Mesenchymal stem cell (in vitro differentiated cells and primary cell): ENCODE data around the gene CDKN2AIPNL.

Experiments
- DNase-seq: peaks from one replicate; pipeline ENCODE4 v3.0.0-alpha.2; 2013
- H2AFZ ChIP-seq: one replicate; pipeline ENCODE4 v1.6.1; 2013; ENCODE audit warnings: low read depth, mild to moderate bottlenecking, control low read depth, inconsistent platforms, low read length, moderate library complexity
- H2AK5ac ChIP-seq: 2 replicates; pipeline ENCODE4 v1.6.1; 2013; ENCODE audit warnings: low read length, moderate library complexity, mild to moderate bottlenecking, inconsistent platforms; ENCODE audit not compliant: severe bottlenecking
- H2BK120ac ChIP-seq: one replicate; pipeline ENCODE4 v1.6.1; 2013; ENCODE audit warnings: low read depth, mild to moderate bottlenecking, inconsistent platforms, low read length, moderate library complexity
- H2BK12ac ChIP-seq, 2 experiments: one replicate each; pipeline ENCODE4 v1.6.1; 2013; ENCODE audit warnings: inconsistent platforms in 2 of 2, low read length in 2 of 2, mild to moderate bottlenecking in 2 of 2, moderate library complexity in 2 of 2, control low read depth in 1 of 2
- H2BK15ac ChIP-seq: one replicate; pipeline ENCODE4 v1.6.1; 2013; ENCODE audit warnings: mild to moderate bottlenecking, low read depth, inconsistent platforms; ENCODE audit not compliant: poor library complexity, severe bottlenecking
- H2BK5ac ChIP-seq: 2 replicates; pipeline ENCODE4 v1.6.1; 2013; ENCODE audit warnings: low read depth, mild to moderate bottlenecking, low read length, control low read depth, inconsistent platforms; ENCODE audit not compliant: poor library complexity, severe bottlenecking
- H3K14ac ChIP-seq, 2 experiments: one replicate each; pipeline ENCODE4 v1.6.1; 2013; ENCODE audit warnings: inconsistent platforms in 2 of 2, low read length in 2 of 2, control low read depth in 1 of 2, mild to moderate bottlenecking in 1 of 2, moderate library complexity in 1 of 2
- H3K18ac ChIP-seq, 2 experiments: one replicate each; pipeline ENCODE4 v1.6.1; 2013; ENCODE audit warnings: inconsistent platforms in 2 of 2, low read length in 2 of 2, control low read depth in 1 of 2, low read depth in 1 of 2, mild to moderate bottlenecking in 1 of 2
- H3K23ac ChIP-seq, 2 experiments: one replicate each; pipeline ENCODE4 v1.6.1; 2013; ENCODE audit warnings: inconsistent platforms in 2 of 2, low read length in 2 of 2, mild to moderate bottlenecking in 2 of 2, moderate library complexity in 2 of 2, control low read depth in 1 of 2
- H3K27ac ChIP-seq: 2 replicates; pipeline ENCODE4 v1.5.1; 2013; ENCODE audit warnings: mild to moderate bottlenecking, moderate library complexity, low read length, control low read depth, inconsistent platforms; ENCODE audit not compliant: poor library complexity, severe bottlenecking
- H3K27me3 ChIP-seq, 2 experiments: 2 replicates each; pipeline versions ENCODE4 v1.6.1 to v1.7.0; 2013; ENCODE audit warnings: low read length in 2 of 2, mild to moderate bottlenecking in 2 of 2, moderate library complexity in 2 of 2, control low read depth in 1 of 2, inconsistent platforms in 1 of 2; ENCODE audit not compliant: control insufficient read depth in 1 of 2, insufficient read depth in 1 of 2
- H3K36me3 ChIP-seq, 2 experiments: 2 replicates each; pipeline versions ENCODE4 v1.6.1 to v1.7.0; 2013; ENCODE audit warnings: low read length in 2 of 2, control low read depth in 1 of 2, inconsistent platforms in 1 of 2, low read depth in 1 of 2, mild to moderate bottlenecking in 1 of 2; ENCODE audit not compliant: insufficient read depth in 2 of 2, control insufficient read depth in 1 of 2
- H3K4ac ChIP-seq, 2 experiments: one replicate each; pipeline ENCODE4 v1.6.1; 2013; ENCODE audit warnings: inconsistent platforms in 2 of 2, low read length in 2 of 2, mild to moderate bottlenecking in 2 of 2, moderate library complexity in 2 of 2, control low read depth in 1 of 2, low read depth in 1 of 2
- H3K4me1 ChIP-seq: 2 replicates; pipeline ENCODE4 v1.6.1; 2013; ENCODE audit warnings: low read depth, low read length, control low read depth; ENCODE audit not compliant: control insufficient read depth, insufficient read depth
- H3K4me2 ChIP-seq: 2 replicates; pipeline ENCODE4 v1.6.1; 2013; ENCODE audit warnings: low read length, mild to moderate bottlenecking, inconsistent platforms; ENCODE audit not compliant: poor library complexity, severe bottlenecking
- H3K4me3 ChIP-seq, 2 experiments: 2 replicates each; pipeline versions ENCODE4 v1.5.1 to v1.7.0; 2013; ENCODE audit warnings: low read length in 2 of 2, mild to moderate bottlenecking in 2 of 2, control low read depth in 1 of 2, low read depth in 1 of 2; ENCODE audit not compliant: insufficient read depth in 1 of 2
- H3K79me1 ChIP-seq: replicated peaks from 2 replicates; pipeline ENCODE4 v1.6.1; 2013; ENCODE audit warnings: mild to moderate bottlenecking, control low read depth, low read length, inconsistent platforms; ENCODE audit not compliant: poor library complexity, severe bottlenecking
- H3K9ac ChIP-seq: 2 replicates; pipeline ENCODE4 v1.7.0; 2013; ENCODE audit warnings: mild to moderate bottlenecking, low read length, moderate library complexity
- H3K9me3 ChIP-seq: 2 replicates; pipeline ENCODE4 v1.7.0; 2013; ENCODE audit warnings: mild to moderate bottlenecking, low read length; ENCODE audit not compliant: control insufficient read depth
- H4K8ac ChIP-seq: one replicate; pipeline ENCODE4 v1.6.1; 2013; ENCODE audit warnings: inconsistent platforms, mild to moderate bottlenecking, low read length, moderate library complexity
- H4K91ac ChIP-seq: one replicate; pipeline ENCODE4 v1.6.1; 2013; ENCODE audit warnings: mild to moderate bottlenecking, low read length, inconsistent platforms
- WGBS: methylation state at CpG from one replicate; pipeline ENCODE4 v1.1.7; 2013; ENCODE audit warnings: mixed read lengths; 5-methylcytosine and 5-hydroxymethylcytosine counted together

CDKN2AIPNL gene

GRCh38 chr5:134444941-134445471, 33.3 kb upstream of the CDKN2AIPNL start:
- peak overlapping the region; percentile 93 for H2AK5ac ChIP-seq
- no peak overlapping the region for H4K91ac ChIP-seq
- no peak overlapping the region for H4K8ac ChIP-seq
- H3K4ac ChIP-seq = no peak overlapping the region
- peaks cover 17% of the 10 kb centered on the region for H3K4me1 ChIP-seq
- no peak overlapping the region for H3K23ac ChIP-seq
- H3K9ac ChIP-seq = no peak overlapping the region
- H3K4me2 ChIP-seq = no peak overlapping the region
- 97% methylated on average over 5 of the region's 5 CpGs for WGBS
- H3K4me3 ChIP-seq = no peak overlapping the region
- no peak overlapping the region for H2BK120ac ChIP-seq
- no peak overlapping the region for H3K18ac ChIP-seq
- no peak for DNase-seq
- no peak overlapping the region for H2BK12ac ChIP-seq
- H3K27me3 ChIP-seq = no peaks in the 10 kb centered on the region
- no peak overlapping the region for H2AFZ ChIP-seq
- no peaks in the 10 kb centered on the region for H3K79me1 ChIP-seq
- H3K9me3 ChIP-seq = peaks cover 4% of the 10 kb centered on the region
- H2BK15ac ChIP-seq = no peak overlapping the region
- H3K14ac ChIP-seq = no peak overlapping the region
- H3K27ac ChIP-seq = peak overlapping the region; percentile 79
- no peaks in the 10 kb centered on the region for H3K36me3 ChIP-seq
- no peak overlapping the region for H2BK5ac ChIP-seq

GRCh38 chr5:134440201-134440755, 28.6 kb upstream of the CDKN2AIPNL start:
- Histone ChIP-seq H3K23ac (no peak overlapping the region), H4K91ac (no peak overlapping the region), H3K4me1 (peaks cover 35% of the 10 kb centered on the region), H3K27ac (no peak overlapping the region), H2BK5ac (no peak overlapping the region), H2BK120ac (no peak overlapping the region), H2BK12ac (peak overlapping the region; percentile 19 to 59), H3K4me2 (no peak overlapping the region), H3K9ac (no peak overlapping the region), H3K79me1 (no peaks in the 10 kb centered on the region), H3K36me3 (no peaks in the 10 kb centered on the region), H2AFZ (no peak overlapping the region), H2AK5ac (no peak overlapping the region), H3K27me3 (no peaks in the 10 kb centered on the region), H4K8ac (no peak overlapping the region), H3K14ac (no peak overlapping the region), H3K4me3 (no peak overlapping the region), H3K4ac (no peak overlapping the region), H3K9me3 (peaks cover 4% of the 10 kb centered on the region), H2BK15ac (no peak overlapping the region), H3K18ac (no peak overlapping the region)
- 75% methylated on average over 3 of the region's 3 CpGs for WGBS
- no peak for DNase-seq

DNA sequence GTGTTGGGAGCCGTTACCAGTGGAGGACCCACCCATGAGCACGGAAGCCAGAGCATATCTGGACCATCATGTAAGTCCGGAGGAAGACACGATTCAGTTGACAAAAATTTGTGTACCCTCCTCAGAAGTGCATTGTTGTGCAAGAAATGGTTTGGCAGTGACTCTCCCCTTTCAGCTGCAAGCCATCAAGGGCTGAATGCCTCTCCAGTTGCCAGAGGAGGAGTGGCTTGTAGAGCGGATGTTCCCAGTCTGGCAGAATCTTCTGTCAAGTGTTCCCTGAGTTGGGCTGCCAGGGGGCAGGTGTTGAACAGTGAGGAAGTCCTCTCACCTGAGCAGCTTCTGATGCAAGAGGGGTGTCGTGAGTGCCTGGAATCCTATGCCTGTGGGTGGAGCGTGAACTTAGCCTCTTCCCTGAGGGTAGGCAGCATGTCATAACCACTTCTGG, 27.6 kb upstream of the CDKN2AIPNL start:
- Histone ChIP-seq H3K79me1 (no peaks in the 10 kb centered on the region), H3K18ac (peak overlapping the region; percentile 40 to 72), H2AK5ac (no peak overlapping the region), H3K9ac (peak overlapping the region; percentile 68), H3K27ac (no peak overlapping the region), H4K91ac (peak overlapping the region; percentile 57), H3K27me3 (no peaks in the 10 kb centered on the region), H3K36me3 (no peaks in the 10 kb centered on the region), H4K8ac (peak overlapping the region; percentile 71), H3K4me2 (no peak overlapping the region), H3K4ac (peak overlapping the region in 1 of 2 experiments; percentile 36), H3K14ac (no peak overlapping the region), H3K4me1 (peaks cover 36% of the 10 kb centered on the region), H2BK120ac (no peak overlapping the region), H3K23ac (no peak overlapping the region), H2BK12ac (no peak overlapping the region), H3K4me3 (peak overlapping the region in 1 of 2 experiments; percentile 20), H2BK5ac (no peak overlapping the region), H2BK15ac (no peak overlapping the region), H2AFZ (peak overlapping the region; percentile 30), H3K9me3 (no peaks in the 10 kb centered on the region)
- DNase-seq = peak; percentile 93
- WGBS = 16% methylated on average over 7 of the region's 7 CpGs

DNA sequence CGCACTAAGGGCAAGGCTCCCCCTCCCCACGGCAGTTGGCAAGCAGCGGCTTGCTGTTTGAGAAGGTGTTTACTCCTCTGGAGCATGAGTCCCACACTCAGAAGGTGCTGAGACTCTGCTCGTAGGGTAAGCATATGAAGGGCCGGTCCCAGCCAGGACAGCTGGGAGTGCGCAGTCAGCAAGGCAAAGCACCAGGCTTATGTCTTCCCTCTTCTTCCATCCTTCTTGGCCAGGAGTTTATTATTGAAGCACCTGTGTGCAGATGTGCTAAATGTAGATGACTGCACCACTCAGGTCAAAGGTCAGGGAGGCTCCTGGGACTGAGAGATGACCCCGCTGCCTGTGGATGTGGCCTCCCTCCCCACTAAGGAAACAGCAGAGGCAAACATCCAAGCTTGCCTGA, 27.0 kb upstream of the CDKN2AIPNL start:
- peak overlapping the region; percentile 25 to 53 for H3K18ac ChIP-seq
- H3K4me1 ChIP-seq = peaks cover 36% of the 10 kb centered on the region
- H3K23ac ChIP-seq = no peak overlapping the region
- no peak overlapping the region for H2BK120ac ChIP-seq
- peak overlapping the region; percentile 9 for H2AK5ac ChIP-seq
- peak overlapping the region; percentile 55 for H2BK15ac ChIP-seq
- no peak overlapping the region for H3K14ac ChIP-seq
- H3K4me2 ChIP-seq = no peak overlapping the region
- H2BK5ac ChIP-seq = no peak overlapping the region
- peak overlapping the region; percentile 30 for H4K91ac ChIP-seq
- H3K9ac ChIP-seq = peak overlapping the region; percentile 68
- H3K4ac ChIP-seq = peak overlapping the region in 1 of 2 experiments; percentile 42
- H4K8ac ChIP-seq = peak overlapping the region; percentile 66
- H3K36me3 ChIP-seq = no peaks in the 10 kb centered on the region
- WGBS = 98% methylated on average over 5 of the region's 7 CpGs
- no peaks in the 10 kb centered on the region for H3K79me1 ChIP-seq
- no peaks in the 10 kb centered on the region for H3K9me3 ChIP-seq
- peak overlapping the region; percentile 7 to 60 for H2BK12ac ChIP-seq
- H3K27me3 ChIP-seq = no peaks in the 10 kb centered on the region
- peak overlapping the region in 1 of 2 experiments; percentile 17 for H3K4me3 ChIP-seq
- no peak for DNase-seq
- H3K27ac ChIP-seq = no peak overlapping the region
- H2AFZ ChIP-seq = no peak overlapping the region
